K562 (cell line): ENCODE results near the gene MICALL2. TPM values are rescaled to one million over a fixed set of nuclear protein-coding genes. Genes with fewer than 3 reads are reported as not detected.

ENCODE experiments used
- ATAC-seq: fragments of 200-7000 bp; cut with Tn5 transposase; 3 replicates; pipeline ENCODE4 v1.9.1; 2020; ENCODE audit warnings: moderate library complexity
- BruUV-seq: library from RNA; stranded (reverse); fragments of 400-500 nt; replicated peaks from 2 replicates; lab custom pipeline; 2021; lab: Mats Ljungman, UMichigan
- CTCF ChIA-PET: fragments of 300-600 bp; formaldehyde crosslinking; extraction: SDS; loops from one replicate; lab custom pipeline; 2021; ENCODE audit warnings: low intra/inter-chr PET ratio; lab: Yijun Ruan, JAX
- POLR2A ChIA-PET: fragments of 300-600, 350-650 bp; sonication (Branson Sonifier 250); formaldehyde crosslinking; extraction: SDS; loops from one replicate; lab custom pipeline; 2021; ENCODE audit warnings: antibody characterized with exemption, inconsistent platforms; lab: Yijun Ruan, JAX
- DNase-seq, 4 experiments: peaks; one replicate each; pipeline versions ENCODE4 v3.0.0 to v3.0.0-alpha.2; 2011 to 2018; ENCODE audit warnings: low spot score in 3 of 4, mixed read lengths in 3 of 4; ENCODE audit errors: extremely low read depth in 1 of 4
- FAIRE-seq: peaks from 2 replicates; lab custom pipeline; 2011; peaks lifted over from hg19 to GRCh38; lab: Jason Lieb, UNC
- H2AFZ ChIP-seq: 2 replicates; pipeline ENCODE4 v1.6.0; 2011; ENCODE audit warnings: low read depth, low read length, control low read depth, inconsistent platforms
- H3K27ac ChIP-seq: fragments of 200-600 bp; 3 replicates; pipeline ENCODE4 v1.8.0; 2011; ENCODE audit warnings: low read depth, mild to moderate bottlenecking, control low read depth, inconsistent platforms, low read length, moderate library complexity, mixed read lengths; ENCODE audit errors: extremely low read depth
- H3K27me3 ChIP-seq, 2 experiments: fragments of 300-600 bp in 1 of 2; 2 replicates in 1 of 2; 3 replicates in 1 of 2; pipeline versions ENCODE4 v1.6.0 to v1.8.0; 2011; ENCODE audit warnings: inconsistent platforms in 2 of 2, low read length in 2 of 2, mild to moderate bottlenecking in 1 of 2, mixed read lengths in 1 of 2, moderate library complexity in 1 of 2; ENCODE audit not compliant: control insufficient read depth in 2 of 2, insufficient read depth in 2 of 2
- H3K36me3 ChIP-seq: fragments of 300-600 bp; 3 replicates; pipeline ENCODE4 v1.8.0; 2011; ENCODE audit warnings: mild to moderate bottlenecking, low read length, inconsistent platforms; ENCODE audit not compliant: control insufficient read depth, insufficient read depth
- H3K4me1 ChIP-seq, 2 experiments: fragments of 200-600 bp in 1 of 2; replicated peaks in 1 of 2; 2 replicates in 1 of 2; 3 replicates in 1 of 2; pipeline versions ENCODE4 v1.5.1 to v1.8.0; 2011; ENCODE audit warnings: inconsistent platforms in 2 of 2, low read length in 2 of 2, mild to moderate bottlenecking in 1 of 2, mixed read lengths in 1 of 2, moderate library complexity in 1 of 2; ENCODE audit not compliant: control insufficient read depth in 2 of 2, insufficient read depth in 2 of 2
- H3K4me2 ChIP-seq: 2 replicates; pipeline ENCODE4 v1.6.1; 2011; ENCODE audit warnings: low read length, control low read depth, inconsistent platforms, mixed read lengths; ENCODE audit not compliant: insufficient read depth
- H3K4me3 ChIP-seq: fragments of 200-600 bp; sonication (generic), shearing (Covaris generic); 2 replicates; pipeline ENCODE4 v1.5.1; 2016; ENCODE audit warnings: control low read depth, inconsistent platforms
- H3K79me2 ChIP-seq: fragments of 200-600 bp; 3 replicates; pipeline ENCODE4 v1.8.0; 2011; ENCODE audit warnings: low read length, inconsistent platforms; ENCODE audit not compliant: control insufficient read depth, insufficient read depth
- H3K9ac ChIP-seq, 2 experiments: 2 replicates each; pipeline versions ENCODE4 v1.6.0 to v1.6.1; 2011; ENCODE audit warnings: low read depth in 2 of 2, low read length in 2 of 2, control low read depth in 1 of 2, inconsistent platforms in 1 of 2, mild to moderate bottlenecking in 1 of 2, mixed read lengths in 1 of 2; ENCODE audit not compliant: insufficient read depth in 1 of 2
- H3K9me1 ChIP-seq: one replicate; pipeline ENCODE4 v1.6.0; 2011; ENCODE audit warnings: inconsistent platforms, mild to moderate bottlenecking, low read length, moderate library complexity; ENCODE audit not compliant: control insufficient read depth, insufficient read depth
- H3K9me3 ChIP-seq: replicated peaks from 2 replicates; pipeline ENCODE4 v1.5.1; 2011; ENCODE audit warnings: low read depth, low read length, inconsistent platforms; ENCODE audit not compliant: control insufficient read depth, insufficient read depth
- H4K20me1 ChIP-seq: replicated peaks from 2 replicates; pipeline ENCODE4 v1.6.1; 2011; ENCODE audit warnings: low read length, inconsistent platforms, mixed read lengths; ENCODE audit not compliant: control insufficient read depth, insufficient read depth
- CREB3L1 ChIP-seq: fragments of 450-650 bp; IDR thresholded peaks from 2 replicates; pipeline ENCODE4 v1.6.1; 2014; ENCODE audit warnings: low read depth, mild to moderate bottlenecking, moderate library complexity, borderline replicate concordance
- EZH2 ChIP-seq: IDR thresholded peaks from 2 replicates; pipeline ENCODE4 v1.6.1; 2012; ENCODE audit warnings: low read depth, mild to moderate bottlenecking, inconsistent platforms, low read length, borderline replicate concordance
- RAD51 ChIP-seq: fragments of 450-650 bp; IDR thresholded peaks from 2 replicates; pipeline ENCODE4 v1.7.1; 2016; ENCODE audit warnings: low read depth, mild to moderate bottlenecking, borderline replicate concordance
- RFX1 ChIP-seq: fragments of 450-650 bp; IDR thresholded peaks from 2 replicates; pipeline ENCODE4 v1.6.1; 2016; ENCODE audit warnings: mild to moderate bottlenecking, moderate library complexity
- SRSF1 ChIP-seq: fragments of 200-400 bp; formaldehyde crosslinking; IDR thresholded peaks from 2 replicates; pipeline ENCODE4 v1.6.1; 2017; ENCODE audit warnings: mild to moderate bottlenecking, low read depth, low read length, moderate library complexity
- TRIM25 ChIP-seq: fragments of 450-650 bp; IDR thresholded peaks from 2 replicates; pipeline ENCODE4 v1.7.0; 2016; ENCODE audit warnings: borderline replicate concordance
- ZFP1 ChIP-seq: fragments of 450-650 bp; formaldehyde crosslinking; IDR thresholded peaks from 2 replicates; pipeline ENCODE4 v1.4.0; 2020; ENCODE audit warnings: mild to moderate bottlenecking, mixed read lengths
- ZNF41 ChIP-seq: fragments of 250-450 bp; sonication (Bioruptor Pico); conservative IDR thresholded peaks from 2 replicates; pipeline ENCODE4 v1.4.0; 2020; ENCODE audit warnings: mild to moderate bottlenecking
- WGBS: fragments of 100-300 bp; shearing (Covaris generic); methylation state at CpG from one replicate; pipeline ENCODE4 v1.1.6; 2016; ENCODE audit warnings: low coverage, mixed read lengths; ENCODE audit not compliant: insufficient coverage; ENCODE audit errors: missing lambda C conversion rate; 5-methylcytosine and 5-hydroxymethylcytosine counted together
- in situ Hi-C: fragments of 300-500 bp; cut with MboI; formaldehyde crosslinking; loops from 4 replicates; pipeline ENCODE4 v1.15.0; 2018; ENCODE audit warnings: inconsistent platforms, mixed read lengths
- intact Hi-C: fragments of 100-400 bp; cut with micrococcal nuclease; formaldehyde crosslinking; loops from 2 replicates; pipeline ENCODE4 v1.14.2; 2022
- polyA plus RNA-seq, 8 experiments: library from polyadenylated mRNA; depleted of rRNA in 4 of 8; stranded (reverse) in 5 of 8; unstranded in 3 of 8; fragments of >200 nt; fragmentation: Nextera tagmentation in 2 of 8; fragmentation: Illumina TruSeq in 1 of 8; extraction: Ambion mirVana in 2 of 8; extraction: Trizol in 1 of 8; gene quantifications; 2 replicates each; pipeline versions ENCODE4 v1.2.1 to v1.2.3, GENCODE V29; 2011 to 2014; ENCODE audit warnings: inconsistent platforms in 1 of 8, missing spikeins in 1 of 8
- total RNA-seq, 7 experiments: library from RNA; depleted of rRNA in 6 of 7; stranded (reverse); fragments of >200 nt in 6 of 7; fragmentation: Illumina TruSeq in 2 of 7; extraction: Trizol in 2 of 7; gene quantifications; 2 replicates each; pipeline versions ENCODE4 v1.2.1 to v1.2.3, GENCODE V29; 2011 to 2021; ENCODE audit warnings: low replicate concordance in 1 of 7

Gene MICALL2
- total and polyA plus RNA-seq, 9 of the 15 experiments (the other 6 are each of a cell fraction or from before 2014, with no cell fraction given): 1.8 to 103 (median 17.0) TPM

- no peak for TF ChIP-seq TRIM25
- no peak for TF ChIP-seq CREB3L1
- TF ChIP-seq EZH2: no peak
- TF ChIP-seq ZFP1 (CRISPR knock-in tag): no peak
- no peak for TF ChIP-seq RAD51
Observed at GRCh38 chr7:1387261-1387660, 72.0 kb downstream of the MICALL2 start (continued).

- H3K4me3 ChIP-seq: no peak overlapping the region
- WGBS: 2% methylated on average over 21 of the region's 25 CpGs
- no peak overlapping the region for H3K9ac ChIP-seq
- no peaks in the 10 kb centered on the region for H3K36me3 ChIP-seq
- H2AFZ ChIP-seq: no peak overlapping the region
- H3K27me3 ChIP-seq: peaks cover 38 to 67% of the 10 kb centered on the region in 2 experiments; a peak in 4 of 5 replicates
- no peak for FAIRE-seq
- H3K9me3 ChIP-seq: no peaks in the 10 kb centered on the region
- POLR2A ChIA-PET: no interaction called here
- peak; percentile 79 for TF ChIP-seq RFX1
- no peak for TF ChIP-seq SRSF1
- no peak for TF ChIP-seq ZNF41
- TF ChIP-seq, all 486 proteins: peak for 1
- H3K79me2 ChIP-seq: no peaks in the 10 kb centered on the region
- DNase-seq (no peak), ATAC-seq (no peak; the same call in 2 of the 3 replicates)
- H3K4me1 ChIP-seq: peaks cover 0 to 24% of the 10 kb centered on the region in 2 experiments; a peak in 1 of 5 replicates
- no peaks in the 10 kb centered on the region for H4K20me1 ChIP-seq
- H3K4me2 ChIP-seq: no peak overlapping the region
- intact Hi-C loops: no loop called here
- in situ Hi-C loops: no loop called here
- no TSS peak for BruUV-seq
- no peak overlapping the region for H3K27ac ChIP-seq
- CTCF ChIA-PET: no interaction called here
- no peaks in the 10 kb centered on the region for H3K9me1 ChIP-seq
Observed at GRCh38 chr7:1386623-1387220, 72.5 kb downstream of the MICALL2 start.
